HG03095 (cell line): ENCODE results near the gene NCLN.
"Not testable (repeated sequence)": the region's sequence is repeated elsewhere in the genome, so short reads cannot be mapped to it uniquely, and the experiment has no call there.

Experiments
- ATAC-seq: cut with Tn5 transposase; IDR thresholded peaks from one replicate; pipeline ENCODE4 v1.9.1; 2021; ENCODE audit warnings: moderate library complexity; ENCODE audit not compliant: unreplicated experiment

NCLN gene

GRCh38 chr19:3154957-3155736, 30.6 kb upstream of the NCLN start:
- ATAC-seq: peak; percentile 86

GRCh38 chr19:3157096-3157845, 28.5 kb upstream of the NCLN start:
- ATAC-seq: no peak

GRCh38 chr19:3159565-3159964, 26.2 kb upstream of the NCLN start:
- ATAC-seq: no peak

GRCh38 chr19:3160219-3160618, 25.5 kb upstream of the NCLN start:
- no peak for ATAC-seq

GRCh38 chr19:3161453-3161852, 24.3 kb upstream of the NCLN start:
- no peak for ATAC-seq

- ATAC-seq: no peak
These were observed 23.1 kb upstream of the NCLN start for GRCh38 chr19:3162418-3163229.

- no peak for ATAC-seq
These were observed 22.4 kb upstream of the NCLN start for GRCh38 chr19:3163230-3163886.

GRCh38 chr19:3163943-3164342, 21.8 kb upstream of the NCLN start:
- ATAC-seq: no peak

GRCh38 chr19:3167533-3168272, 18.0 kb upstream of the NCLN start:
- ATAC-seq: no peak

GRCh38 chr19:3171894-3172672, 13.6 kb upstream of the NCLN start:
- no peak for ATAC-seq

- not testable (repeated sequence) for ATAC-seq
These were observed 13.1 kb upstream of the NCLN start for GRCh38 chr19:3172673-3173000.

- ATAC-seq: no peak
These were observed 9.7 kb upstream of the NCLN start for GRCh38 chr19:3175781-3176714.

- no peak for ATAC-seq
These were observed 8.8 kb upstream of the NCLN start for GRCh38 chr19:3176715-3177501.

GRCh38 chr19:3178377-3178972, 7.3 kb upstream of the NCLN start, which contains the start of gene S1PR4:
Gene S1PR4, plus strand, starts transcription at chr19:3178769. Its CDS starts 24 bp downstream, at chr19:3178793.
- ATAC-seq: peak; percentile 36

GRCh38 chr19:3178973-3179738, 6.6 kb upstream of the NCLN start:
- ATAC-seq: peak; percentile 14

GRCh38 chr19:3179739-3180293, 5.9 kb upstream of the NCLN start:
- ATAC-seq: no peak
